Middle frontal gyrus (tissue), 1 donor: Measurements from ENCODE around the gene PEPD.

ENCODE experiments used
- DNase-seq: peaks from one replicate; pipeline ENCODE4 v3.0.0-alpha.2; 2015; ENCODE audit warnings: low spot score; ENCODE audit errors: extremely low spot score

The PEPD gene

GRCh38 chr19:33396701-33397535 is 124.7 kb downstream of the PEPD start:
- no peak for DNase-seq

- no peak for DNase-seq
Observed at GRCh38 chr19:33395561-33396550, 125.7 kb downstream of the PEPD start.

- DNase-seq: no peak
Observed at GRCh38 chr19:33394723-33395560, 126.6 kb downstream of the PEPD start.

- DNase-seq: no peak
Observed at GRCh38 chr19:33394006-33394722, 127.4 kb downstream of the PEPD start.

GRCh38 chr19:33393286-33394005 is 128.1 kb downstream of the PEPD start:
- no peak for DNase-seq

- no peak for DNase-seq
Observed at GRCh38 chr19:33392341-33393285, 129.0 kb downstream of the PEPD start.

- no peak for DNase-seq
Observed at GRCh38 chr19:33391631-33392249, 129.9 kb downstream of the PEPD start.

- no peak for DNase-seq
Observed at GRCh38 chr19:33390908-33391630, 130.5 kb downstream of the PEPD start.

- no peak for DNase-seq
Observed at GRCh38 chr19:33390101-33390907, 131.3 kb downstream of the PEPD start.

- DNase-seq: no peak
Observed at GRCh38 chr19:33389421-33390100, 132.0 kb downstream of the PEPD start.

GRCh38 chr19:33388725-33389420 is 132.7 kb downstream of the PEPD start:
- DNase-seq: no peak

- no peak for DNase-seq
Observed at GRCh38 chr19:33388231-33388724, 133.3 kb downstream of the PEPD start.

GRCh38 chr19:33387351-33388230 is 134.0 kb downstream of the PEPD start:
- no peak for DNase-seq

- no peak for DNase-seq
Observed at GRCh38 chr19:33386361-33386858, 135.2 kb downstream of the PEPD start.
